Measurements from ENCODE around the gene MOGAT1. TPM values are rescaled to one million over a fixed set of nuclear protein-coding genes. Genes with fewer than 3 reads are reported as not detected.

MOGAT1 gene
- total and polyA plus RNA-seq, 2 of the 13 experiments (the other 11 are each of a cell fraction or from before 2014, with no cell fraction given): 0.98 to 4.3 TPM

- TF ChIP-seq NFRKB (IDR thresholded peaks at IDR 0.05) (no peak), TP53 (CRISPR knock-in tag; conservative IDR thresholded peaks at IDR 0.05) (no peak), KAT7 (CRISPR knock-in tag; IDR thresholded peaks at IDR 0.05; ENCODE audit: borderline replicate concordance) (peak; percentile 95), TFAP4 (IDR thresholded peaks at IDR 0.05; ENCODE audit: borderline replicate concordance, low read depth) (peak; percentile 63; the same call in 1 of the 2 replicates), ZKSCAN8 (CRISPR knock-in tag; IDR thresholded peaks at IDR 0.05; ENCODE audit: borderline replicate concordance) (peak; percentile 49), MXD3 (CRISPR knock-in tag; IDR thresholded peaks at IDR 0.05) (peak; percentile 96; the same call in 1 of the 2 replicates), RBFOX2 (IDR thresholded peaks at IDR 0.05; ENCODE audit: low read depth, low read length) (peak; percentile 99), DBP (CRISPR knock-in tag; IDR thresholded peaks at IDR 0.05; ENCODE audit: not compliant biosample characterization) (peak; percentile 31), ZNF460 (CRISPR knock-in tag; IDR thresholded peaks at IDR 0.05; ENCODE audit: borderline replicate concordance) (peak; percentile 10; the same call in 1 of the 2 replicates), ZNF484 (CRISPR knock-in tag; IDR thresholded peaks at IDR 0.05; ENCODE audit: borderline replicate concordance, low read depth) (peak; percentile 35; the same call in 1 of the 2 replicates), KAT8 (CRISPR knock-in tag; IDR thresholded peaks at IDR 0.05) (peak; percentile 76), ZNF30 (CRISPR knock-in tag; IDR thresholded peaks at IDR 0.05) (peak; percentile 97; the same call in 1 of the 2 replicates), ZNF451 (CRISPR knock-in tag; IDR thresholded peaks at IDR 0.05) (peak; percentile 93), KLF15 (CRISPR knock-in tag; IDR thresholded peaks at IDR 0.05; ENCODE audit: borderline replicate concordance) (peak; percentile 89; the same call in 1 of the 2 replicates), RARA (CRISPR knock-in tag; IDR thresholded peaks at IDR 0.05) (peak; percentile 64; the same call in 1 of the 2 replicates), ZBTB20 (CRISPR knock-in tag; IDR thresholded peaks at IDR 0.05; ENCODE audit: borderline replicate concordance, low read depth) (peak; percentile 68), ZNF281 (CRISPR knock-in tag; IDR thresholded peaks at IDR 0.05; ENCODE audit: borderline replicate concordance) (peak; percentile 24), ARNT2 (CRISPR knock-in tag; IDR thresholded peaks at IDR 0.05; ENCODE audit: low read depth) (peak; percentile 96), FOXO1 (CRISPR knock-in tag; IDR thresholded peaks at IDR 0.05) (no peak), KLF16 (CRISPR knock-in tag; IDR thresholded peaks at IDR 0.05) (peak in 1 of 2 experiments; percentile 81; a peak in 3 of 4 replicates), MZF1 (CRISPR knock-in tag; IDR thresholded peaks at IDR 0.05; ENCODE audit: borderline replicate concordance) (no peak), PLRG1 (conservative IDR thresholded peaks at IDR 0.05) (no peak)
- TF ChIP-seq, protein P1, sequence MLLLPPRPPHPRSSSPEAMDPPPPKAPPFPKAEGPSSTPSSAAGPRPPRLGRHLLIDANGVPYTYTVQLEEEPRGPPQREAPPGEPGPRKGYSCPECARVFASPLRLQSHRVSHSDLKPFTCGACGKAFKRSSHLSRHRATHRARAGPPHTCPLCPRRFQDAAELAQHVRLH (CRISPR knock-in tag; IDR thresholded peaks at IDR 0.05; ENCODE audit: borderline replicate concordance, low read depth): peak; percentile 78; the same call in 1 of the 2 replicates
These were observed at the start of gene MOGAT1 (continued) for GRCh38 chr2:222671259-222672067.

Measured in HepG2 (cell line).